Measurements from ENCODE around the gene SYVN1.

The SYVN1 gene

DNA sequence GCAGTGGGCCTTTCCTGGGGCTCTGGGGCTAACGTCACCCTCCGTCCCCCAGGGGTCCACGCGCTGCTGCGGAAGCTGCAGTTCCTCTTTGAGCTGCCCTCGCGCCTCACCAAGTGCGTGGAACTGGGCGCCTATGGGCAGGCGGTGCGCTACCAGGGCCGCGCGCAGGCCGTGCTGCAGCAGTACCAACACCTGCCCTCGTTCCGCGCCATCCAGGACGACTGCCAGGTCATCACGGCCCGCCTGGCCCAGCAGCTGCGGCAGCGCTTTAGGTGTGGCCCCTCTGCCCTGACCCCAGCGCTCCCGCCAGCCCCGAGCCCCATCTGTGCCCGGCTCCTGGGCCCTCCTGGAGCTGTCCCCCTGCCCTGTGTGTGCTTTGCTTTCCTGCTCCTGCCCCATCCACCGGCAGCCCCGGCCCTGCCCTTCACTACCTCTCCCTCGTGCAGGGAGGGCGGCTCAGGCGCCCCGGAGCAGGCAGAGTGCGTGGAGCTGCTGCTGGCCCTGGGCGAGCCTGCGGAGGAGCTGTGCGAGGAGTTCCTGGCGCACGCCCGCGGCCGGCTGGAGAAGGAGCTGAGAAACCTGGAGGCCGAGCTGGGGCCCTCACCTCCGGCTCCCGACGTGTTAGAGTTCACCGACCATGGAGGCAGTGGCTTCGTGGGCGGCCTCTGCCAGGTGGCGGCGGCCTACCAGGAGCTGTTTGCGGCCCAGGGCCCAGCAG lies 26.4 kb downstream of the SYVN1 start:
- Histone ChIP-seq H3K4me2 (ENCODE audit: insufficient read depth, low read length) (no peak overlapping the region), H3K4me1 (ENCODE audit: insufficient read depth, low read length) (peaks cover 28% of the 10 kb centered on the region), H3K79me2 (ENCODE audit: insufficient read depth, low read length) (peaks cover 45% of the 10 kb centered on the region), H3K9me3 (ENCODE audit: insufficient read depth, low read length, severe bottlenecking) (no peaks in the 10 kb centered on the region), H3K9ac (ENCODE audit: low read depth, low read length) (no peak overlapping the region), H3K36me3 (ENCODE audit: insufficient read depth, low read length) (peaks cover 65% of the 10 kb centered on the region), H2AFZ (ENCODE audit: low read depth, low read length) (no peak overlapping the region), H3K27me3 (ENCODE audit: insufficient read depth, low read length, poor library complexity) (no peaks in the 10 kb centered on the region), H3K27ac (ENCODE audit: low read length) (no peak overlapping the region), H3K4me3 (ENCODE audit: low read depth in 1 of 2, low read length in 2 of 2) (no peak overlapping the region), H4K20me1 (ENCODE audit: insufficient read depth, low read length) (peaks cover 34% of the 10 kb centered on the region)
- ATAC-seq (ENCODE audit: insufficient read depth, low read depth), result no peak
- DNase-seq, result no peak
- TF ChIP-seq, protein P1, sequence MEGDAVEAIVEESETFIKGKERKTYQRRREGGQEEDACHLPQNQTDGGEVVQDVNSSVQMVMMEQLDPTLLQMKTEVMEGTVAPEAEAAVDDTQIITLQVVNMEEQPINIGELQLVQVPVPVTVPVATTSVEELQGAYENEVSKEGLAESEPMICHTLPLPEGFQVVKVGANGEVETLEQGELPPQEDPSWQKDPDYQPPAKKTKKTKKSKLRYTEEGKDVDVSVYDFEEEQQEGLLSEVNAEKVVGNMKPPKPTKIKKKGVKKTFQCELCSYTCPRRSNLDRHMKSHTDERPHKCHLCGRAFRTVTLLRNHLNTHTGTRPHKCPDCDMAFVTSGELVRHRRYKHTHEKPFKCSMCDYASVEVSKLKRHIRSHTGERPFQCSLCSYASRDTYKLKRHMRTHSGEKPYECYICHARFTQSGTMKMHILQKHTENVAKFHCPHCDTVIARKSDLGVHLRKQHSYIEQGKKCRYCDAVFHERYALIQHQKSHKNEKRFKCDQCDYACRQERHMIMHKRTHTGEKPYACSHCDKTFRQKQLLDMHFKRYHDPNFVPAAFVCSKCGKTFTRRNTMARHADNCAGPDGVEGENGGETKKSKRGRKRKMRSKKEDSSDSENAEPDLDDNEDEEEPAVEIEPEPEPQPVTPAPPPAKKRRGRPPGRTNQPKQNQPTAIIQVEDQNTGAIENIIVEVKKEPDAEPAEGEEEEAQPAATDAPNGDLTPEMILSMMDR (IDR thresholded peaks at IDR 0.05; ENCODE audit: borderline replicate concordance, extremely low read depth, low read length, poor library complexity, severe bottlenecking), result no peak
- no peak for TF ChIP-seq EZH2 (IDR thresholded peaks at IDR 0.05; ENCODE audit: borderline replicate concordance, low read depth, low read length, severe bottlenecking)

DNA sequence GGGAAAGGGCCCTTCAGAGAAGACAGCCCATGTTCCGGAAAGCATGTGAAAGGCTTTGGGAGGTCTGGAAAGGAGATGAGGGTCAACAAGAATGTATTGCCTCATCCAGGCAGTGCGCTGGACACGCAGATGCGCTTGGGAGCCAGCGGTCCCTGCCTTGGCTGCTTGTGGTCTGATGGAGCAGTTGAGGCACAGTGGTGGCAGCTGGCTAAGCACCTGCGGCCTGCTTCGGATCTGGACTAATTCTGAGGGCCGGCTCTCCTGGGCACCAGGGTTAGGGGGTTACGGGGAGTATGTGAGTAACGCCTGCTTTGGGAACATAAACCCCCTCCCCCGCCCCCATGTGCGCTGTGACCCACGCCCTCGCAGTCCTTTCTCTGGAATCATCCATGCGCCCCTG lies 27.2 kb downstream of the SYVN1 start:
- Histone ChIP-seq H3K9me3 (ENCODE audit: insufficient read depth, low read length, severe bottlenecking) (no peaks in the 10 kb centered on the region), H3K9ac (ENCODE audit: low read depth, low read length) (no peak overlapping the region), H3K4me1 (ENCODE audit: insufficient read depth, low read length) (peaks cover 20% of the 10 kb centered on the region), H3K4me3 (ENCODE audit: low read depth in 1 of 2, low read length in 2 of 2) (no peak overlapping the region), H4K20me1 (ENCODE audit: insufficient read depth, low read length) (peaks cover 35% of the 10 kb centered on the region), H2AFZ (ENCODE audit: low read depth, low read length) (no peak overlapping the region), H3K79me2 (ENCODE audit: insufficient read depth, low read length) (peaks cover 46% of the 10 kb centered on the region), H3K27me3 (ENCODE audit: insufficient read depth, low read length, poor library complexity) (no peaks in the 10 kb centered on the region), H3K27ac (ENCODE audit: low read length) (no peak overlapping the region), H3K4me2 (ENCODE audit: insufficient read depth, low read length) (no peak overlapping the region), H3K36me3 (ENCODE audit: insufficient read depth, low read length) (peaks cover 72% of the 10 kb centered on the region)
- DNase-seq (no peak), ATAC-seq (ENCODE audit: insufficient read depth, low read depth) (no peak)
- TF ChIP-seq, protein P1 (IDR thresholded peaks at IDR 0.05; ENCODE audit: borderline replicate concordance, extremely low read depth, low read length, poor library complexity, severe bottlenecking), result no peak

DNA sequence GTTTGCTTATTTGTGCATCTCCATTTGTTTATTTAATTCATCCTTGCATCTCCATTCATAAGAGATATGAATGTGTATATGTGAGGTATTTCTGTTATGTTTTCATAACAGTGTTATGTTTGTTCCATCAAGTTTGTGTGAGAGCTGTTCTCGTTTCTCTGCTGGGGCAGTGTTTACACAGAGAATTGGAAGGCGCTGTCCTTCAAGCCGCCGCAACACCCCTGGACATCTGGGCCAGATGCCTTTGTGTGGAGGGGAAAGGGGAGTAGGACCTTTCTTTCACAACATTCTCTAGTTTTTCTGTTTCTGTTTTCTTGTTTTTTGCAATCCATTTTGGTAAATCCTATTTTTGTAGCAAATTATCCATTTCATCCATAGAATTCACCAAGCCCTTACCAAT lies 29.7 kb downstream of the SYVN1 start:
- no peak overlapping the region for H3K4me2 ChIP-seq (ENCODE audit: insufficient read depth, low read length)
- H3K4me3 ChIP-seq (ENCODE audit: low read depth in 1 of 2, low read length in 2 of 2), result no peak overlapping the region
- ATAC-seq (ENCODE audit: insufficient read depth, low read depth) (no peak), DNase-seq (no peak)
- H3K36me3 ChIP-seq (ENCODE audit: insufficient read depth, low read length), result peaks cover 66% of the 10 kb centered on the region
- H3K27me3 ChIP-seq (ENCODE audit: insufficient read depth, low read length, poor library complexity), result no peaks in the 10 kb centered on the region
- H3K27ac ChIP-seq (ENCODE audit: low read length), result no peak overlapping the region
- peaks cover 56% of the 10 kb centered on the region for H3K79me2 ChIP-seq (ENCODE audit: insufficient read depth, low read length)
- H3K9ac ChIP-seq (ENCODE audit: low read depth, low read length), result no peak overlapping the region
- H2AFZ ChIP-seq (ENCODE audit: low read depth, low read length), result no peak overlapping the region
- H4K20me1 ChIP-seq (ENCODE audit: insufficient read depth, low read length), result peaks cover 18% of the 10 kb centered on the region; the same call in 1 of the 2 replicates
- no peaks in the 10 kb centered on the region for H3K9me3 ChIP-seq (ENCODE audit: insufficient read depth, low read length, severe bottlenecking)
- H3K4me1 ChIP-seq (ENCODE audit: insufficient read depth, low read length), result no peaks in the 10 kb centered on the region
- TF ChIP-seq, protein P1 (IDR thresholded peaks at IDR 0.05; ENCODE audit: borderline replicate concordance, extremely low read depth, low read length, poor library complexity, severe bottlenecking), result no peak
- TF ChIP-seq EZH2 (IDR thresholded peaks at IDR 0.05; ENCODE audit: borderline replicate concordance, low read depth, low read length, severe bottlenecking), result no peak
